Right cardiac atrium (tissue), 5 donors: ENCODE measurements around the gene PARVA. TPM values are rescaled to one million over a fixed set of nuclear protein-coding genes. Genes with fewer than 3 reads are reported as not detected.

Experiments
- ATAC-seq, 2 donors: fragments of 200-7000 bp; cut with Tn5 transposase; one replicate each; pipeline versions ENCODE4 v1.8.0 to v1.9.1; 2020; ENCODE audit warnings: moderate library complexity in 2 of 2, mild to moderate bottlenecking in 1 of 2
- DNase-seq, 3 donors: peaks; one replicate each; pipeline ENCODE4 v3.0.0-alpha.2; 2020
- H3K27ac ChIP-seq: one replicate; pipeline ENCODE4 v1.5.1; 2013; ENCODE audit warnings: mild to moderate bottlenecking, low read length, control low read depth, moderate library complexity
- H3K27me3 ChIP-seq: one replicate; pipeline ENCODE4 v1.6.1; 2013; ENCODE audit not compliant: control insufficient read depth, insufficient read depth
- H3K4me1 ChIP-seq: one replicate; pipeline ENCODE4 v1.6.1; 2013; ENCODE audit warnings: low read length; ENCODE audit not compliant: control insufficient read depth, insufficient read depth
- H3K4me3 ChIP-seq: one replicate; pipeline ENCODE4 v1.5.1; 2013; ENCODE audit warnings: low read length, control low read depth
- H3K9me3 ChIP-seq: one replicate; pipeline ENCODE4 v1.6.1; 2013; ENCODE audit warnings: low read length; ENCODE audit not compliant: control insufficient read depth
- WGBS: extraction: QIAGEN DNeasy Blood & Tissue Kit; methylation state at CpG from one replicate; pipeline ENCODE4 v1.1.7; 2013; 5-methylcytosine and 5-hydroxymethylcytosine counted together
- intact Hi-C, 4 donors: fragments of 100-400 bp; cut with DNase I; formaldehyde crosslinking; loops; one replicate each; pipeline versions ENCODE4 v1.11.0 to v1.14.0; 2022 to 2023
- long read RNA-seq, 4 donors: library from polyadenylated mRNA; unstranded; transcript quantifications; one replicate each; pipeline ENCODE4 v2.0.0, GENCODE V29; 2020 to 2021
- polyA plus RNA-seq: library from polyadenylated mRNA; stranded (reverse); fragments of 200-250 nt; gene quantifications from one replicate; pipeline ENCODE4 v1.2.3, GENCODE V29; 2013
- total RNA-seq, 4 donors: library from RNA; stranded (reverse); fragmentation: NEBNext Ultra II Directional; extraction: Animal tissue kit (Norgen Biotek cat#: 25700); gene quantifications; one replicate each; pipeline ENCODE4 v1.2.1, GENCODE V29; 2021
- donor health status: healthy with polysubstance abuse.
- donor health status: DM: no; HTN: yes; CAD: no.
- donor health status: DM: no; HTN: no; CAD: no.
- donor health status: DM: no; HTN: yes; CAD: no; lungs with severe emphysema.
- donor health status: DM: yes; HTN: yes; CAD: no.

Gene PARVA, protein sequence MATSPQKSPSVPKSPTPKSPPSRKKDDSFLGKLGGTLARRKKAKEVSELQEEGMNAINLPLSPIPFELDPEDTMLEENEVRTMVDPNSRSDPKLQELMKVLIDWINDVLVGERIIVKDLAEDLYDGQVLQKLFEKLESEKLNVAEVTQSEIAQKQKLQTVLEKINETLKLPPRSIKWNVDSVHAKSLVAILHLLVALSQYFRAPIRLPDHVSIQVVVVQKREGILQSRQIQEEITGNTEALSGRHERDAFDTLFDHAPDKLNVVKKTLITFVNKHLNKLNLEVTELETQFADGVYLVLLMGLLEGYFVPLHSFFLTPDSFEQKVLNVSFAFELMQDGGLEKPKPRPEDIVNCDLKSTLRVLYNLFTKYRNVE
- total RNA-seq: 100 to 1,000 TPM in 1 of 4 donors, 10 to 100 TPM in 3; 61.4 to 116 (median 76.5) TPM
- polyA plus RNA-seq: 30.6 TPM
- long read RNA-seq, donor 1, full-length matches to known transcripts: 66 of 98 reads
- long read RNA-seq, donor 1, partial matches to known transcripts: 3 of 98 reads
- long read RNA-seq, donor 1, other reads (novel, unspliced or antisense): 29 of 98 reads
- long read RNA-seq, donor 2, full-length matches to known transcripts: 31 of 37 reads
- long read RNA-seq, donor 2, partial matches to known transcripts: 1 of 37 reads
- long read RNA-seq, donor 2, other reads (novel, unspliced or antisense): 5 of 37 reads
- long read RNA-seq, donor 3, full-length matches to known transcripts: 217 of 319 reads
- long read RNA-seq, donor 3, partial matches to known transcripts: 71 of 319 reads
- long read RNA-seq, donor 3, other reads (novel, unspliced or antisense): 31 of 319 reads
- long read RNA-seq, donor 4, full-length matches to known transcripts: 47 of 58 reads
- long read RNA-seq, donor 4, partial matches to known transcripts: 4 of 58 reads
- long read RNA-seq, donor 4, other reads (novel, unspliced or antisense): 7 of 58 reads

- Histone ChIP-seq H3K4me3 (peak within 1 kb of the TSS; percentile 54), H3K9me3 (no peaks in the 10 kb centered on the region), H3K27me3 (no peaks in the 10 kb centered on the region), H3K4me1 (peaks cover 11% of the 10 kb centered on the region), H3K27ac (peak within 1 kb of the TSS; percentile 84)
- ATAC-seq: peak; percentile 85 to 86
- intact Hi-C loops: loop anchor here in 1 of 4 donors (10.0 kb wide), 1 partner anchor 448 kb away; no protein-coding TSS in a partner anchor
- DNase-seq: peak; percentile 76 to 88 (median 88)
- 6% methylated on average over 55 of the region's 55 CpGs for WGBS
Observed at GRCh38 chr11:12377106-12377823, at the start of gene PARVA. PARVA (plus strand) TSS chr11:12377571; CDS start chr11:12377648, 77 bp downstream.

DNA sequence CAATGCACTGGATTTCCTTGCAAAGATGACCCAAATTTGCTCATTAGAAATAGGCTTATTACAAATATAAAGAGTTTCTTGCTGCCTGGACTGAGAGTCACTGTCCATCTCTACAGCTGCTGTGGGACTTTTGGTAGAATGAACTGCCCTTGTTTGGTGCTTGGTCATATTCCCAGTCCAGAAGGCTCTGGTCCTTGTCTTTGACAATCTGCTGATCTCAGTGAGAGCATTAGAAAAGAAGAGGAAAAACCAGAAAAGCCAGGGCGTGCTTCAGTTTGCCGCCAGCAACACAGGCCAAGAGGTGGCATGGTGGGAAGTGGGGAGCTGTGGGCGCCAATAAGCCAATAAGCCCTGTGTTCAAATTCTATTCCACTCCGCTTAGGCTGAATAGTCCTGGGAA, 48.2 kb upstream of the PARVA start:
- DNase-seq: no peak
- intact Hi-C loops: loop anchor here in 3 of 4 donors (5.0 to 10.0 kb wide), 3 partner anchors 166 to 566 kb away; no protein-coding TSS in a partner anchor
- no peaks in the 10 kb centered on the region for H3K4me1 ChIP-seq
- no peak for ATAC-seq
- H3K27me3 ChIP-seq: no peaks in the 10 kb centered on the region
- 94% methylated on average over 4 of the region's 4 CpGs for WGBS
- H3K4me3 ChIP-seq: no peak overlapping the region
- no peak overlapping the region for H3K27ac ChIP-seq
- no peaks in the 10 kb centered on the region for H3K9me3 ChIP-seq

DNA sequence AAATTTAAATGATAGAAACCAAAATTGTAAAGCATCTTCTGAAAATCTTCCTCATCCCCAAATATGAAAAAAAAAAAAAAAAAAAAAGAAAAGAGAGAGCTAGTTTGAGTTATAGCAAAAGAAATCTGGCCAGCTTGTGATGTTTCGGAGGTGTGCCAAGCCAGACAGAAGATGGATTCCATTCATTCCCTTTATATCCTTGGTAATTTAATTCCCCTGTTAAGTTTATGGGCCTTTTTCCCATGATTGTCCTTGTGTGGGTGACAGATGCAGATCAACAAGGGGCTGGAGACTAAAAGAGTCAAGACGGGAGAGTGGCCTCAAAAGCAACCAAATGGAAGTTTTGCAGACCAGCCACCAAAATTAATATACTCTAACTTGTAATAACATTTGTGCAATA, 47.6 kb upstream of the PARVA start:
- no peaks in the 10 kb centered on the region for H3K27me3 ChIP-seq
- no peak overlapping the region for H3K27ac ChIP-seq
- H3K9me3 ChIP-seq: no peaks in the 10 kb centered on the region
- intact Hi-C loops: loop anchor here (5.0 to 10.0 kb wide), 3 partner anchors 165 to 565 kb away; no protein-coding TSS in a partner anchor
- DNase-seq (no peak), ATAC-seq (no peak)
- H3K4me1 ChIP-seq: no peaks in the 10 kb centered on the region
- H3K4me3 ChIP-seq: no peak overlapping the region
- WGBS: 82% methylated on average over 2 of the region's 2 CpGs

DNA sequence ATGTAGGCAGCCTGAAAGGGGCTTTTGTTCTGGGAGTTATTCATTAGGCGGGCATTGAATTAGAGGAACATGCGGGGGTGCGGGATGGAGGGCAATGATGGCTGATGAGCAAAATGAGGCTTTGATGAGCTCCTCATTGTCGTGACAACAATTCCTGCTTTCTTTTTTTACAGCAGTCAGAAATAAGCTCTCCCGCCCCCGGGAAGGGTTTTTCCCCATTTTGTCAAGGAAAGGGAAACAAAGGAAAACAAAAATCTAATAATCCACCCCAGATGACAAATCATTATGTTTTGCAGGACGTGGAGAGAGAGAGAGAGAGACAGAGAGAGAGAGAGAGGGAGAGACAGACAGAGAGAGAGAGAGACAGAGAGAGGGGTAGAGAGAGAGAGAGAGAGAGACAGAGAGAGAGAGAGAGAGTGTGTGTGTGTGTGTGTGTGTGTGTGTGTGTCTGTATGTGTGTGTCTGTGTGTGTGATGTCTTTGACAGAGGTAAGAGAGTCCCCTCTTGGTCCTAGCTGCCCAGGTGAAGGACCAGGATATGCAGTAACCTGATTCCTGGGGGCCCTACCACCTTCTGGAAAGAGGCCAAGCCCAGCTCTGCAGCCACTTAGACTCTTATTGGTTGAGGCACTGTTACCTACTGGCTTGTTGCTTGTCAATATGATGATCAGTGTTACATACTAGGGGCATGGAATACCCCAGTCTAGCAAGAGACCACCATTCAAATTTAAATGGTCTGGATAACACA, 46.7 kb upstream of the PARVA start:
- intact Hi-C loops: loop anchor here in 2 of 4 donors (5.0 kb wide), 1 partner anchor 562 kb away; no protein-coding TSS in a partner anchor
- 60% methylated on average over 7 of the region's 7 CpGs for WGBS
- no peak for DNase-seq
- no peaks in the 10 kb centered on the region for H3K9me3 ChIP-seq
- H3K27ac ChIP-seq: no peak overlapping the region
- H3K4me3 ChIP-seq: no peak overlapping the region
- H3K4me1 ChIP-seq: no peaks in the 10 kb centered on the region
- ATAC-seq: peak in 1 of 2 donors; percentile 20
- H3K27me3 ChIP-seq: no peaks in the 10 kb centered on the region

DNA sequence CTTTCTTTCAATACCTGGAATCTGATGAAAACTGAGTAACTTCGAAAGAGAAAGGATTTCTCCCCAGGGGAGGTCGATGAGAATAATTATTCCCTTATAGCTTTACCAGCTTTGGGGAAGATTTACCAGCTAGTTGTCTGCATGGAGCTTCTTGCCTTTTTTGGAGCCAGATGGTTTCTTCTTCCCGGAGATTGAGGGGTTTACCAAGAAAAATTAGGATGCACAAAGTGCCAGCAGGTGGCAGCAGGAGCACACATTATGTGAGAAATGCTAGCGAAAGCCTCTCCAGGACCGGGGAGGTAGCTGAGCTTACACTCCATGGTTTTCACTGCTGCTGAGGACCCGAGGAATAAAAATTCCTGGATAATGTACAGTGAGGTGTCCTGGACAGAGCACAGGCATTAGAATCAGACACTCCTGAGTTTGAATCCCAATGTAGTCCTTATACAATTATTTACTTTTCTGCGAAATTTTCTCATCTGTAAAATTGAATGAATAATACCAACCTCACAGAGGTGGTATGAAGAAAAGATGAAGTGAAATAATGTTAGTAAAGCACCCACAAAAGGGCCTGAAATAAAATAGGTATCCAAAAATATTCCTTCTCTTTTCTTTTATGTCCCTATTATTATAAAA, 46.0 kb upstream of the PARVA start:
- Histone ChIP-seq H3K4me1 (no peaks in the 10 kb centered on the region), H3K9me3 (no peaks in the 10 kb centered on the region), H3K27ac (no peak overlapping the region), H3K27me3 (no peaks in the 10 kb centered on the region), H3K4me3 (no peak overlapping the region)
- intact Hi-C loops: loop anchor here in 2 of 4 donors (5.0 kb wide), 1 partner anchor 561 kb away; no protein-coding TSS in a partner anchor
- ATAC-seq (peak; percentile 65 to 83), DNase-seq (peak; percentile 86 to 93 (median 90))
- WGBS: 13% methylated on average over 7 of the region's 7 CpGs

DNA sequence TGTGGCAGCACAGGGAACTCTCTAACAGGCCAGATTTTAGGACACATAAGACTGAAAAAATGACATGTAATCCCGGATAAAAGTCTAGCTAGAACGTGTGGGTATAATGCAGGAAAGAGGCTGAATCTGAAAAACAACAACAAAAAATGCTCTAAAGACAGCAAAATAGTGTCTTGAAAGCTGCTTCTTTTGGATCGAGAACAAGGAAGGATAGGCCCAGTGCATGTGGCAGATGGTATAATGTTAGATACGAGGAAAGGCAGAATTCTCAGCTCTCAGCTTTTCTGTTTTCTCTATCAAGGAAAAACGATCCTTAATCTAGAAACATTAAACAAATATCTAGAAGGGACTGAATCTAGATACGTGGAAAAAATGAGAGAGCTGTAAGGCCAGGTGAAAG, 33.8 kb upstream of the PARVA start:
- no peaks in the 10 kb centered on the region for H3K27me3 ChIP-seq
- H3K27ac ChIP-seq: no peak overlapping the region
- WGBS: 76% methylated on average over 6 of the region's 6 CpGs
- intact Hi-C loops: no loop called here
- no peaks in the 10 kb centered on the region for H3K9me3 ChIP-seq
- no peaks in the 10 kb centered on the region for H3K4me1 ChIP-seq
- no peak for ATAC-seq
- no peak overlapping the region for H3K4me3 ChIP-seq
- DNase-seq: no peak

GRCh38 chr11:12353534-12353933, 23.8 kb upstream of the PARVA start:
- intact Hi-C loops: no loop called here
- Histone ChIP-seq H3K4me1 (no peaks in the 10 kb centered on the region), H3K9me3 (no peaks in the 10 kb centered on the region), H3K27me3 (no peaks in the 10 kb centered on the region), H3K27ac (no peak overlapping the region), H3K4me3 (no peak overlapping the region)
- WGBS: 83% methylated on average over 1 of the region's 1 CpG
- no peak for DNase-seq
- ATAC-seq: no peak

DNA sequence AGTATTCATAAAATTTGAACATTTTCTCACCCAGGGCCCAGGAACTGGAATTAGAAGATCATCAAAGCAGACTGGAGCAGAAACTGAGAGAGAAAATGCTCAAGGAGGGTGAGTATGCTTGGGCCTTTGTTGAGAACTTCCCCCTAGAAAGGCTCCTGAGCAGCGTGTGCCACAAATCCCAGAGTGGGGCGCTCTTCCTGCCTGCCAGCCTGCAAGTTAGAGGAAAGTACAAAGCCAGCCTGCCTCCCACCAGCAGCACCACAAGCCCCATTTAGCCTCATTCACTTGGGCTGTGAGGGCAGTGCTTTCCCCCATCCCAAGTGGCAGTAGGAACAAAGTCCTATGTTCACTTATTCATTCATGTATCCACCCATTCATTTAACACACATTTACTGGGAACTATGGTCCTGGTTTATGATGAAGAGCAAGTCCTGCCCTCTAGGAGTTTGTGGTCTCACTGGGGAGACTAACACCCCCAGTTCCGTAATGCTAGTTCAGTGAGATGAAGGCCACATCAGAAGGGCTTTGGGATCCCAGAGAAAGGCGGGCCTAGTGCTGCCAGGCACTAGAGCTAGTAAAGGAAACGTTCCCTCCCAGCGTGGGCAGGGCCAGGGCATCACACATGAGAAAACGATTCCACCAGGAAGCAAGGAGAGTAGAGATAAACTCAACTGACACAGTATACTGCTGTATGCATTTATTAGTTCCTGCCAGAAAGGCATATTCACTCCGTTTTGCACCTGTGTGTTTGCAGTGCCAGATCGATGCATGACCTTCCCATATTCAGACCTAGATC, 22.4 kb upstream of the PARVA start:
- intact Hi-C loops: no loop called here
- Histone ChIP-seq H3K27ac (no peak overlapping the region), H3K9me3 (no peaks in the 10 kb centered on the region), H3K27me3 (no peaks in the 10 kb centered on the region), H3K4me1 (no peaks in the 10 kb centered on the region), H3K4me3 (no peak overlapping the region)
- 71% methylated on average over 9 of the region's 9 CpGs for WGBS
- DNase-seq (no peak), ATAC-seq (no peak)

- Histone ChIP-seq H3K27ac (no peak overlapping the region), H3K27me3 (no peaks in the 10 kb centered on the region), H3K4me1 (no peaks in the 10 kb centered on the region), H3K9me3 (no peaks in the 10 kb centered on the region), H3K4me3 (no peak overlapping the region)
- WGBS: 87% methylated on average over 4 of the region's 4 CpGs
- DNase-seq: no peak
- no peak for ATAC-seq
- intact Hi-C loops: no loop called here
Observed at GRCh38 chr11:12356944-12357655, 20.3 kb upstream of the PARVA start.
